Smooth muscle cell of trachea (primary cell): ENCODE measurements around the gene RMI1. TPM values are rescaled to one million over a fixed set of nuclear protein-coding genes. Genes with fewer than 3 reads are reported as not detected.

Experiments used
- total RNA-seq: library from RNA; depleted of rRNA; stranded (reverse); fragments of >200 nt; gene quantifications from 2 replicates; pipeline ENCODE4 v1.2.1, GENCODE V29; 2014

RMI1 gene
- total RNA-seq, result 5.3 and 14.5 TPM in 2 replicates

DNA sequence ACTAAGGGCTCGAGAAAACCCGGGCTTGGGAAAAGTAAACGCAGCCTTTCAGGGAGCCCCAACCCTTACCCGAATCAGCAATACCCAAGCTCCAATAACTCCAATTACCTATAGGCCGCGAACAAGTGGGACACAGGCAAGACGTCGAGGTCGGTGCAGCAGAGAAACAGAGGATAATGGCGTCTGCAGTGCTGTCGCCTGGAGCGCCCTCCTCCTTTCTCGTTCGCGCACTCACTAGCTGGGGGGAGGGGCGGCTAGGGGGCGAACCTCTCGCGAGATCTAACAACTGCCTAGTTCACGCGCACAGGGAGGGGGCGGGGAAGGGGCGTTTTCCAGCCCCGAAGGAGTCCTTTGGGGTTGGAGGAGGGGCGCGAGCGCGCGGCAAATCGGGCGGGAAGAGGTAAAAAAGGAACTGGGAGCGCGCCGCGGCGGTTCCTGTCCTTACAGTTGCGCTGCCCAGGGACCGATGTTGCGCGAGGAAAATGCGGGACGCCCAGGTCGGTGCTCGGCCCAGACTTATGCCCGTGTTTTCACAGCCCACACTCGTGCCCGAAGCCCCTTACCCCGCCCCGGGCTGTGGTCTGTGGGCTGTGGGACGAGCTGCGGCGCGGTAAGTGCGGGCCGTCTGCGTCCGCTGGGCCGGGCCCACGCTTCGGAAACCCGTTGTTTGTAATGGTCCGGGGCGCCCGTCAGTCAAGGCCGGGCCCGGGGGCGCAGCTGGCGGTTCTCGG lies at the start of gene RMI1:
TSS of gene RMI1 (plus strand) at position 411 of the 731 bp plus-strand sequence. CDS start 20,182 bp downstream, outside the sequence.

DNA sequence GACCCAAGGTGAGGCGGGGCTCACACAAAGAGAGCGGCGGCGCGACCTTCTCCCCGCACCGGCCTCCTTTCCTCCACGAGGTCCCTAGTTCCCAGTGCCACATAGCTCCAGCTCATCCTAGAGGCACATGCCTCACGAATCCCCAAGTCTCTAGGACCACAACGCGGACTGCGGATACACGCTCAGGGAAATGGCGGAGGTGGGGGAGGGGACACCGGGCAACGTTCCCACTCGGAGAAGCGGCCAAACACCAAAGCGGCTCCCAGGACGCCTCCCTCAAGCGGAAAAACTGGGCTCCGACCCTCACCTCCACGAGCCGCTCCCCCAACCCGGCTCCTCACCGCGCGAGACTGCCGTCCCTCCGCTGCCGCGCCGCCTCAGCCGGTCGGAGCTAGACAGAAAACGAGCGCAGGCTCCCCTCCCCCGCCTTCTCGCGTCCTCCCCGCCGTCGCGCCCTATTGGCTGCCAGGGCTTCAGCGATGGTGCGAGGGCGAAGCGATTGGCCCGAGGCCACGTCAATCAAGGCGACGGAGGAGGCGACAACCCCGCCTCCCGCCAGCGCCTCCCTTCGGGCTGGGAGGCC lies 702 bp upstream of the RMI1 start, which contains the start of gene HNRNPK:
TSS of gene HNRNPK (minus strand) at position 404 of the 583 bp plus-strand sequence. CDS start 1,963 bp downstream, outside the sequence.

Other genes with a start within 250 kb of the RMI1 start
- gene GKAP1, start 163.0 kb upstream of the RMI1 start, total RNA-seq, result 0.66 and 1.0 TPM in 2 replicates
- gene KIF27, start 59.4 kb upstream of the RMI1 start, total RNA-seq, result 2.3 and 3.8 TPM in 2 replicates
- 482 and 641 TPM in 2 replicates for gene HNRNPK, start 590 bp upstream of the RMI1 start, total RNA-seq